ENCODE data around the gene KIF9. TPM values are rescaled to one million over a fixed set of nuclear protein-coding genes. Genes with fewer than 3 reads are reported as not detected.
"Not testable (repeated sequence)": the region's sequence is repeated elsewhere in the genome, so short reads cannot be mapped to it uniquely, and the experiment has no call there.

The KIF9 gene
- total RNA-seq, 1 donor from 2014 or later = 12.1 TPM

DNA sequence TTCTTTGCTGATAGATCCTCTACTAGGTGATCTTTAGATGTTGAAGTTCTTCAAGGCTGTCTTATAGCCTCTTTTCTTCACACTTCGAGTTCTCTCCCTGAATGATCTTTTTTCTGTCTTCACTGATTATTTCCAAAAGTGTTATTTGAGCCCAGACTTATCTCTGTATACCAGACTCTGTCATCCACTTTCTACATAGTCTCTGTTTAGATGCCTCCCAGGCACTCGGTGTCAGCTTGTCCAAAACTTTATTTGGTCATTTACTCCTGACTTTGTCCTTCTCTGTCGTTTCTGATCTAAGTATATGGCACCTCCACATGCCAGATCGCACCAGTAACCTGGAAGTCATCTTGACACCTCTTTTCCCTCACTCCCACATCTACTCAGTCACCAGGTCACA lies 27.8 kb upstream of the KIF9 start:
- no peak for DNase-seq (ENCODE audit: low spot score)
- H3K4me3 Mint-ChIP-seq (ENCODE audit: unreplicated experiment) = peak overlapping the region; percentile 57
- H3K9me3 Mint-ChIP-seq (ENCODE audit: unreplicated experiment) = peaks cover 6% of the 10 kb centered on the region
- H3K27ac Mint-ChIP-seq (ENCODE audit: unreplicated experiment) = no peak overlapping the region
- H3K36me3 Mint-ChIP-seq (ENCODE audit: low read depth, unreplicated experiment) = peaks cover 18% of the 10 kb centered on the region
- H3K4me1 Mint-ChIP-seq (ENCODE audit: unreplicated experiment) = peaks cover 22% of the 10 kb centered on the region
- H3K27me3 Mint-ChIP-seq (ENCODE audit: unreplicated experiment) = no peaks in the 10 kb centered on the region
- TF ChIP-seq, protein P1, sequence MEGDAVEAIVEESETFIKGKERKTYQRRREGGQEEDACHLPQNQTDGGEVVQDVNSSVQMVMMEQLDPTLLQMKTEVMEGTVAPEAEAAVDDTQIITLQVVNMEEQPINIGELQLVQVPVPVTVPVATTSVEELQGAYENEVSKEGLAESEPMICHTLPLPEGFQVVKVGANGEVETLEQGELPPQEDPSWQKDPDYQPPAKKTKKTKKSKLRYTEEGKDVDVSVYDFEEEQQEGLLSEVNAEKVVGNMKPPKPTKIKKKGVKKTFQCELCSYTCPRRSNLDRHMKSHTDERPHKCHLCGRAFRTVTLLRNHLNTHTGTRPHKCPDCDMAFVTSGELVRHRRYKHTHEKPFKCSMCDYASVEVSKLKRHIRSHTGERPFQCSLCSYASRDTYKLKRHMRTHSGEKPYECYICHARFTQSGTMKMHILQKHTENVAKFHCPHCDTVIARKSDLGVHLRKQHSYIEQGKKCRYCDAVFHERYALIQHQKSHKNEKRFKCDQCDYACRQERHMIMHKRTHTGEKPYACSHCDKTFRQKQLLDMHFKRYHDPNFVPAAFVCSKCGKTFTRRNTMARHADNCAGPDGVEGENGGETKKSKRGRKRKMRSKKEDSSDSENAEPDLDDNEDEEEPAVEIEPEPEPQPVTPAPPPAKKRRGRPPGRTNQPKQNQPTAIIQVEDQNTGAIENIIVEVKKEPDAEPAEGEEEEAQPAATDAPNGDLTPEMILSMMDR (IDR thresholded peaks at IDR 0.05; ENCODE audit: unreplicated experiment) = no peak

DNA sequence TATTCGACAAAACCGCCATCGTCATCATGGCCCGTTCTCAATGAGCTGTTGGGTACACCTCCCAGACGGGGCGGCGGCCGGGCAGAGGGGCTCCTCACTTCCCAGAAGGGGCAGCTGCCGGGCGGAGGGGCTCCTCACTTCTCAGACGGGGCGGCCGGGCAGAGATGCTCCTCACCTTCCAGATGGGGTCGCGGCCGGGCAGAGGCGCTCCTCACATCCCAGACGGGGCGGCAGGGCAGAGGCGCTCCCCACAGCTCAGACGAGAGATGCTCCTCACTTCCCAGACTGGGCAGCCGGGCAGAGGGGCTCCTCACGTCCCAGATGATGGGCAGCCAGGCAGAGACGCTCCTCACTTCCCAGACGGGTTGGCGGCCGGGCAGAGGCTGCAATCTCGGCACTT lies 26.6 kb upstream of the KIF9 start:
- H3K27ac Mint-ChIP-seq (ENCODE audit: unreplicated experiment); H3K9me3 Mint-ChIP-seq (ENCODE audit: unreplicated experiment); DNase-seq (ENCODE audit: low spot score); H3K4me3 Mint-ChIP-seq (ENCODE audit: unreplicated experiment); H3K27me3 Mint-ChIP-seq (ENCODE audit: unreplicated experiment): not testable (repeated sequence)
- H3K4me1 Mint-ChIP-seq (ENCODE audit: unreplicated experiment) = peaks cover 10% of the 10 kb centered on the region
- peaks cover 18% of the 10 kb centered on the region for H3K36me3 Mint-ChIP-seq (ENCODE audit: low read depth, unreplicated experiment)

DNA sequence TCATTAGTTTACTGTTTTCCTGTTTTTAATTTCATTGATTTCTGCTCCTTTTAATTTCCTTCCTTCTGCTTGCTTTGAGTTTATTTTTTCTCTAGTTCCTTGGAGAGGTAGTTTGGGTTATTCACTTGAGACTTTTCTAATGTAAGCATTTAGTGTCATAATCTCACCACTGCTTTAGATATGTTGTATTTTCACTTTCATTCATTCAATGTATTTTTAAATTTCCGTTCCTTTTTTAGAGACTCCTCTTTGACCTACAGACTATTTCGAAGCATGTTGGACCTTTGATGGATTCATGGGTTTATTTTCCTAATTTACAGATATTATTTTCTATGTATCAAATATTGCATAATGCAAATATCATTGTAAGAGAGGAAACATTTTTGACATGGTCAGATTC lies 23.4 kb upstream of the KIF9 start:
- no peak overlapping the region for H3K27ac Mint-ChIP-seq (ENCODE audit: unreplicated experiment)
- no peak for DNase-seq (ENCODE audit: low spot score)
- TF ChIP-seq, protein P1 (IDR thresholded peaks at IDR 0.05; ENCODE audit: unreplicated experiment) = no peak
- H3K4me1 Mint-ChIP-seq (ENCODE audit: unreplicated experiment) = peaks cover 13% of the 10 kb centered on the region
- peaks cover 29% of the 10 kb centered on the region for H3K36me3 Mint-ChIP-seq (ENCODE audit: low read depth, unreplicated experiment)
- peaks cover 6% of the 10 kb centered on the region for H3K9me3 Mint-ChIP-seq (ENCODE audit: unreplicated experiment)
- no peak overlapping the region for H3K4me3 Mint-ChIP-seq (ENCODE audit: unreplicated experiment)
- H3K27me3 Mint-ChIP-seq (ENCODE audit: unreplicated experiment) = no peaks in the 10 kb centered on the region

DNA sequence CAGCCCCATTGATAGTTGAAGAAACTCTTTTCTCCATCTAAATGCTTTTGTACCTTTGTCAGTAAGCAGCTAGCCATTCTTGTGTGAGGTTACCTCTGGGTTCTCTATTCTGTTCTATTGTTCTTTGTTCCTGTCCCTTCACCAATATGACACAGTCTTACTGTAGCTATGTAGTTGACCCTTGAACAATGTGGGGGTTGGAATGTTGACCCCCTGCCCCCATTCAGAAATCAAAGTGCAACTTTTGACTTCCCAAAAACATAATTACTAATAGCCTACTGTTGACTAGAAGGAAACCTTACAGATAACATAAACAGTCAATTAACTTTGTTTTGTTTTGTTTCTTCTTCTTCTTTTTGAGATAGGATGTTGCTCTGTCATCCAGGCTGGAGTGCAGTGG lies 18.9 kb upstream of the KIF9 start:
- peak overlapping the region; percentile 58 for H3K27ac Mint-ChIP-seq (ENCODE audit: unreplicated experiment)
- no peak overlapping the region for H3K4me3 Mint-ChIP-seq (ENCODE audit: unreplicated experiment)
- H3K4me1 Mint-ChIP-seq (ENCODE audit: unreplicated experiment) = peaks cover 23% of the 10 kb centered on the region
- DNase-seq (ENCODE audit: low spot score) = no peak
- no peaks in the 10 kb centered on the region for H3K27me3 Mint-ChIP-seq (ENCODE audit: unreplicated experiment)
- H3K9me3 Mint-ChIP-seq (ENCODE audit: unreplicated experiment) = no peaks in the 10 kb centered on the region
- peaks cover 16% of the 10 kb centered on the region for H3K36me3 Mint-ChIP-seq (ENCODE audit: low read depth, unreplicated experiment)
- TF ChIP-seq, protein P1 (IDR thresholded peaks at IDR 0.05; ENCODE audit: unreplicated experiment) = no peak

DNA sequence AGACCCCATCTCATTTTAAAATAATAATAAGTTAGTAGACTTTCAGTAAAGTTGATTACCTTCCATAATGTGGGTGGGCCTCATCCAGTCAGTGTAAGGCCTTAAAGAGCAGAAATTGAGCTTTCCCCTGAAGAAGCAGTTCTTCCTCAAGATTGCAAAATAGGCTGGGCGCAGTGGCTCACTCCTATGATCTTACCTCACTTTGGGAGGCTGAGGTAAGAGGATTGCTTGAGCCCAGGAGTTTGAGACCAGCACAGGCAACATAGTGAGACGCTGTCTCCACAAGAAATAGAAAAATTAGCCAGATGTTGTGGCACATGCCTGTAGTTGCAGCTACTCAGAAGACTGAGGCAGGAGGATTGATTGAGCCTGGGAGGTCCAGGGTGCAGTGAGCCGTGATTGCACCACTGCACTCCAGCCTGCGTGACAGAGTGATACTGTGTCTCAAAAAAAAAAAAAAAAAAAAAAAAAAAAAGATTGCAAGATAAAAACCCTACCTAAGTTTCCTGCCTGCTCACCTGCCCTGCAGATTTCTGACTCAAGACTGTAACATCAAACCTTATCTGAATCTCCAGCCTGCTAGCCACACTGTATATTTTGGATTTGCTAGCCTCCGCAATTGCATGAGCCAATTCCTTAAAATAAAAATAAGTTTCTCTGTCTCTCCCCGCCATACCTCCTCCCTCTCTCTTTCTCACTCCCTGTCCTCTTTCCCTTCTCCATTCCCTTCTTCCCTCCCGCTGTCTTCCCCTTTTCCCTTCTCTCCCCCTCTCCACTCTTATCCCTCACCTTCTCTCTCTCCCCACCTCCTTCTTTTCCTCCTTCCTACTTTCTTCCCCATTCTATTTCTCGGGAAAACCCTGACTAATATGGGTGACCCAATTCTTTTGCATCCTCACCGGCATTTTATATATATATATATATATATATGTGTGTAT lies 17.1 kb upstream of the KIF9 start:
- Mint-ChIP-seq H3K36me3 (ENCODE audit: low read depth, unreplicated experiment) (peaks cover 24% of the 10 kb centered on the region), H3K4me1 (ENCODE audit: unreplicated experiment) (peaks cover 34% of the 10 kb centered on the region), H3K4me3 (ENCODE audit: unreplicated experiment) (no peak overlapping the region), H3K9me3 (ENCODE audit: unreplicated experiment) (no peaks in the 10 kb centered on the region), H3K27ac (ENCODE audit: unreplicated experiment) (no peak overlapping the region), H3K27me3 (ENCODE audit: unreplicated experiment) (peaks cover 3% of the 10 kb centered on the region)
- TF ChIP-seq, protein P1 (IDR thresholded peaks at IDR 0.05; ENCODE audit: unreplicated experiment) = no peak
- DNase-seq (ENCODE audit: low spot score) = no peak

Data from endothelial cell (in vitro differentiated cells).